GM10248 (cell line): ENCODE measurements around the gene PDE4D.

ENCODE experiments used
- CTCF ChIA-PET: fragments of 300-600 bp; sonication (Branson Sonifier 250); formaldehyde crosslinking; extraction: SDS; loops from one replicate; lab custom pipeline; 2021; ENCODE audit warnings: antibody characterized with exemption; lab: Yijun Ruan, JAX
- POLR2A ChIA-PET: fragments of 350-650 bp; sonication (Branson Sonifier 250); formaldehyde crosslinking; extraction: SDS; loops from one replicate; lab custom pipeline; 2020; ENCODE audit warnings: antibody characterized with exemption; lab: Yijun Ruan, JAX
- DNase-seq: peaks from one replicate; pipeline ENCODE4 v3.0.0; 2012; ENCODE audit errors: extremely low spot score
- CTCF ChIP-seq: IDR thresholded peaks from 2 replicates; pipeline ENCODE4 v1.5.1; 2012; ENCODE audit warnings: mild to moderate bottlenecking, low read depth; ENCODE audit errors: extremely low read depth, missing control alignments, control extremely low read depth

The PDE4D gene

GRCh38 chr5:59332236-59332973, 561.1 kb downstream of the PDE4D start:
- ChIA-PET POLR2A (no interaction called here), CTCF (interaction anchor here (1.5 kb wide), 1 partner anchor 35 kb away, joined by 3 read pairs; no protein-coding TSS in a partner anchor)
- TF ChIP-seq CTCF: no peak
- no peak for DNase-seq

- TF ChIP-seq CTCF: no peak
- ChIA-PET CTCF (no interaction called here), POLR2A (no interaction called here)
- DNase-seq: no peak
Observed at GRCh38 chr5:59330680-59331079, 562.8 kb downstream of the PDE4D start.

GRCh38 chr5:59328709-59329296, 564.7 kb downstream of the PDE4D start:
- ChIA-PET CTCF (interaction anchor here (1.2 to 1.6 kb wide), 3 partner anchors 32 to 442 kb away, joined by 3 to 4 read pairs (median 3); no protein-coding TSS in a partner anchor), POLR2A (no interaction called here)
- no peak for DNase-seq

GRCh38 chr5:59327191-59327980, 566.1 kb downstream of the PDE4D start:
- CTCF ChIA-PET: interaction anchor here (1.2 to 1.9 kb wide), 4 partner anchors 13 to 441 kb away, joined by 3 to 6 read pairs (median 4); no protein-coding TSS in a partner anchor

More at GRCh38 chr5:59328709-59329296, 564.7 kb downstream of the PDE4D start:
- TF ChIP-seq CTCF: no peak

GRCh38 chr5:59326596-59326995, 566.9 kb downstream of the PDE4D start:
- DNase-seq: no peak
- POLR2A ChIA-PET: no interaction called here
- no peak for TF ChIP-seq CTCF
- CTCF ChIA-PET: interaction anchor here (1.5 to 1.9 kb wide), 2 partner anchors 12 to 26 kb away, joined by 4 to 6 read pairs; no protein-coding TSS in a partner anchor

More at GRCh38 chr5:59327191-59327980, 566.1 kb downstream of the PDE4D start:
- TF ChIP-seq CTCF: no peak
- POLR2A ChIA-PET: interaction anchor here (0.7 kb wide), 1 partner anchor 1446 kb away, joined by 3 read pairs; no protein-coding TSS in a partner anchor
- DNase-seq: no peak

GRCh38 chr5:59325070-59325469, 568.5 kb downstream of the PDE4D start:
- no peak for DNase-seq
- ChIA-PET CTCF (no interaction called here), POLR2A (no interaction called here)
- no peak for TF ChIP-seq CTCF
